Mesothelial cell of epicardium (in vitro differentiated cells): ENCODE data around the gene HSBP1L1. TPM values are rescaled to one million over a fixed set of nuclear protein-coding genes. Genes with fewer than 3 reads are reported as not detected.

Experiments used
- DNase-seq, 2 experiments: peaks; one replicate each; pipeline ENCODE4 v3.0.0; 2021; ENCODE audit warnings: low spot score in 2 of 2; ENCODE audit not compliant: unreplicated experiment in 2 of 2
- H3K27ac Mint-ChIP-seq: 2 replicates; pipeline ENCODE4 v1.8.0; 2021; ENCODE audit warnings: mixed read lengths
- H3K27me3 Mint-ChIP-seq: 2 replicates; pipeline ENCODE4 v1.8.0; 2021; ENCODE audit warnings: low read depth, mixed read lengths
- H3K36me3 Mint-ChIP-seq: 2 replicates; pipeline ENCODE4 v1.8.0; 2021; ENCODE audit warnings: mixed read lengths
- H3K4me1 Mint-ChIP-seq: 2 replicates; pipeline ENCODE4 v1.8.0; 2021; ENCODE audit warnings: mixed read lengths
- H3K4me3 Mint-ChIP-seq: 2 replicates; pipeline ENCODE4 v1.8.0; 2021; ENCODE audit warnings: mild to moderate bottlenecking, moderate library complexity, mixed read lengths
- H3K9me3 Mint-ChIP-seq: 2 replicates; pipeline ENCODE4 v1.8.0; 2021; ENCODE audit warnings: mixed read lengths
- total RNA-seq: library from RNA; stranded (reverse); gene quantifications from 3 replicates; pipeline ENCODE4 v1.2.1, GENCODE V29; 2021
- TF ChIP-seq, protein P1 (sequence below): fragments of 200-600 bp; sonication (generic); IDR thresholded peaks from one replicate; pipeline ENCODE4 v1.5.0; 2021; ENCODE audit warnings: antibody characterized with exemption; ENCODE audit not compliant: unreplicated experiment

Gene HSBP1L1
- total RNA-seq, 1 donor from 2014 or later, result 35.4 TPM

DNA sequence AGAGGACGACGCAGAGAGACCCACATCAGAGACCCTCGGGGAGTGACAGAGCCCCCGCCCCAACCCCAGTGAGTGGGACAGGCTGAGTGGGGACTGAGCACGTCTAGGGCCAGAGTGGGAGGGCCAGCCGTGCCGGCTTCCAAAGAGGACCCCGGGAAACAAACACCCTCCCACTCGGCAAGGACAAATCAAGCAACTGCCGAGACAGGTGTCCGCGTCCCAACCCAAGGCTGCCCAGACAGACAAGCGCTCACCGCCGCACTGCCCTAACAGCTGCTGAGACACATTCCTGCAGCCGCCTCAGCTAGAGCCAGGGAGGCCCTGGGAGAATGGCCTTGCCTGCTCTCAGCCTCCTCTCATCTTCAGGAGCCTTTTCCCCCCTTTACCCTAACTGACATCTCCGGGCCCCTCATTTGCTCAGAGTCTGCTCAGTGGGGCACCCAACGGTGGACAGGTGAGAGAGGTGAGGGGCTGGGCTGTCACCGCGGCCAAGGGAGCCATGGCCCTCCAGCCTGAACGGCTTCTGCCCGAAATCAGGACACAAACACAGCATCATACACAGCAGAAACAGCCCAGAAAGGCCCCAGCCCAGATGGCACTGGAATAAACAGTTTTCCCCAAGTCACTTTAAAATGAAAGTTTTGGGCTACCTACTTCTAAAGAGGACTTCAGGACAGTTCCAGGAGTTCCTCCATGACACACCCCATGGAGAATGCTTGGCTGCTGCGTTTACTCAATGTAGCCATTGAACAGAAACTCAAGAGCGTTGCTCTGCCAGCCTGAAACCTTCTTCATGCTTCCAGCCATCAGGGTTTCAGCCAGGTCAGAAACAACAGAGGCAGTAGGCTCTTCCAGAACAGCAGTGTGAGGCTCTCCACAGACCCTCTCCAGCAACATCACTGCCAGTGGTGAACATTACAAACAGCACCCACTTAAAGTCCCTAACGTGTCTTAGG is 36.6 kb upstream of the HSBP1L1 start:
- DNase-seq, result no peak
- H3K36me3 Mint-ChIP-seq, result peaks cover 67% of the 10 kb centered on the region
- H3K4me1 Mint-ChIP-seq, result no peaks in the 10 kb centered on the region
- TF ChIP-seq, protein P1, sequence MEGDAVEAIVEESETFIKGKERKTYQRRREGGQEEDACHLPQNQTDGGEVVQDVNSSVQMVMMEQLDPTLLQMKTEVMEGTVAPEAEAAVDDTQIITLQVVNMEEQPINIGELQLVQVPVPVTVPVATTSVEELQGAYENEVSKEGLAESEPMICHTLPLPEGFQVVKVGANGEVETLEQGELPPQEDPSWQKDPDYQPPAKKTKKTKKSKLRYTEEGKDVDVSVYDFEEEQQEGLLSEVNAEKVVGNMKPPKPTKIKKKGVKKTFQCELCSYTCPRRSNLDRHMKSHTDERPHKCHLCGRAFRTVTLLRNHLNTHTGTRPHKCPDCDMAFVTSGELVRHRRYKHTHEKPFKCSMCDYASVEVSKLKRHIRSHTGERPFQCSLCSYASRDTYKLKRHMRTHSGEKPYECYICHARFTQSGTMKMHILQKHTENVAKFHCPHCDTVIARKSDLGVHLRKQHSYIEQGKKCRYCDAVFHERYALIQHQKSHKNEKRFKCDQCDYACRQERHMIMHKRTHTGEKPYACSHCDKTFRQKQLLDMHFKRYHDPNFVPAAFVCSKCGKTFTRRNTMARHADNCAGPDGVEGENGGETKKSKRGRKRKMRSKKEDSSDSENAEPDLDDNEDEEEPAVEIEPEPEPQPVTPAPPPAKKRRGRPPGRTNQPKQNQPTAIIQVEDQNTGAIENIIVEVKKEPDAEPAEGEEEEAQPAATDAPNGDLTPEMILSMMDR, result no peak
- H3K4me3 Mint-ChIP-seq, result no peak overlapping the region
- H3K9me3 Mint-ChIP-seq, result peaks cover 39% of the 10 kb centered on the region
- no peaks in the 10 kb centered on the region for H3K27me3 Mint-ChIP-seq
- H3K27ac Mint-ChIP-seq, result no peak overlapping the region

DNA sequence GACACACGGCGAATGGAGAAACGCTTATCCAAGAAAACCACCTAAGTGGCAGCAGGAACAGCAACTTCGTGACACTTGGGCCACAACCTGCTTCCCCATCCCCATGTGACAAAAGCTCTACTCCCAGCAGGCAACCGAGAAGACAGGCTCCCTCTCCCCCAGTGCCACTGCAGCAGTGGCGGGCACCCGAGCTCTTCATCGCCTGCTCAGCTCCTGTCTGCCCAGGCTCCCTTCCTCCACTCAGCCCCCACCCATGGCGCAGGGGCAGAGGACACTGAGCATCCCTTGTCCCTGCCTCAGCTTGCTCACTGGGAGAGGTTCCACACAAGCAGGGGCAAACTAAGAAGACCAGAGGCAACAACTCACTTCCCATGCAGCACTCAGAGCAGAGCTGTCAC is 35.9 kb upstream of the HSBP1L1 start:
- H3K4me1 Mint-ChIP-seq, result no peaks in the 10 kb centered on the region
- peaks cover 68% of the 10 kb centered on the region for H3K36me3 Mint-ChIP-seq
- no peaks in the 10 kb centered on the region for H3K27me3 Mint-ChIP-seq
- TF ChIP-seq, protein P1, result no peak
- peaks cover 43% of the 10 kb centered on the region for H3K9me3 Mint-ChIP-seq
- no peak overlapping the region for H3K4me3 Mint-ChIP-seq
- no peak for DNase-seq
- no peak overlapping the region for H3K27ac Mint-ChIP-seq

DNA sequence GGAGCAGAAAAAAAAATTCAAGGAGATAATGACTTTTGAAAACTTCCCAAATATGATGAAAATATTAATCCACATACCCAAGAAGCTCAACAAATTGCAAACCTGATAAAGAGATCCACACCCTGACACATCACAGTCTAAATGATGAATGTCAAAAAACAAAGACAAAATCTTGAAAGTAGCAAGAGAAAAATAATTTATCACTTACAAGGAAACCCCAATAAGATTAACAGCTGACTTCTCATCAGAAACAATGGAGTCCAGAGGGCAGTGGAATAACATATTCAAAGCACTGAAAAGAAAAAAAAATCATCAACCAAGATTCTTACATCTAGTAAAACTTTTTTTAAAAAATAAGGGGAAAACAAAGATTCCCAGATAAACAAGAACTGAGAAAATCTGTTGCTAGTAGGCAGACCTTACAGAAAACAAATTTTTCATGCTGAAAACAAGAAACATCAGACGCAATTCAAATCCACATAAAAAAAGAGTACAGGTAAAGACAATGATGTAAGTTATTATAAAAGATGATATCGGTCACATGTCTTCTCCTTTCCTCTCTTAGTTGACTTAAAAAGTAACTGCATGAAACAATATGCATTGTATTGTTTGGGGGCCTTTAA is 34.3 kb upstream of the HSBP1L1 start:
- TF ChIP-seq, protein P1, result no peak
- no peaks in the 10 kb centered on the region for H3K4me1 Mint-ChIP-seq
- peaks cover 70% of the 10 kb centered on the region for H3K36me3 Mint-ChIP-seq
- no peak overlapping the region for H3K27ac Mint-ChIP-seq
- H3K4me3 Mint-ChIP-seq, result no peak overlapping the region
- H3K27me3 Mint-ChIP-seq, result no peaks in the 10 kb centered on the region
- DNase-seq, result no peak
- peaks cover 52% of the 10 kb centered on the region for H3K9me3 Mint-ChIP-seq

DNA sequence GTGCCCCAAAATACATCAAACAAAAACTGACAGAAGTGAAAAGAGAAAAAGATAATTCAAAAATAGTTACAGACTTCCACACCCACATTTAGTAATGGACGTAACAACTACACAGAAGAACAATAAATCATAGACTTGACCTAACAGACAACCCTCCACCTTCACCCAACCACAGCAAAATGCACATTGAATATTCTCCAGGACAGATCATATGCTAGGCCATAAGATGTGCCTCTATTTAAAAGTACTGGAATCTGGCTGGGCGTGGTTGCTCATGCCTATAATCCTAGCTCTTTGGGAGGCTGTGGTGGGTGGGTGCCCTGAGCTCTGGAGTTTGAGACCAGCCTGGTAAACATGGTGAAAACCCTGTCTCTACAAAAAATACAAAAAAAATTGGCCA is 33.0 kb upstream of the HSBP1L1 start:
- Mint-ChIP-seq H3K27ac (no peak overlapping the region), H3K27me3 (no peaks in the 10 kb centered on the region), H3K9me3 (peaks cover 65% of the 10 kb centered on the region), H3K36me3 (peaks cover 76% of the 10 kb centered on the region), H3K4me1 (no peaks in the 10 kb centered on the region), H3K4me3 (no peak overlapping the region)
- TF ChIP-seq, protein P1, result no peak
- DNase-seq, result no peak

DNA sequence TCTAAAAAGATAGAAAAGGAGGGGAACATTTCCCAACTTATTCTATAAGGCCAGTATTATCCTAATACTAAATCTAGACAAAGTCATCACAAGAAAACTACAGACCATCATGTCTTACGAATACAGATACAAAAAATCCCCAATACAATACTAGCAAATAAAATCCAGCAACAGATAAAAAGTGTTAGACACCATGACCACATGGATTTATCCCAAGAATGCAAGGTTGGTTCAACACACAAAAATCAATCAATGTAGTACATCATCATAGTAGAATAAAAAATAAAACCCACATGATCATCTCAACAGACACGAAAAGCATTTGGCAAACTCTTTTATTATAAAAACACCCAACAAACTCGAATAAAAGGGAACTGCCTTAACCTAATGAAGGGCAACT is 31.5 kb upstream of the HSBP1L1 start:
- Mint-ChIP-seq H3K4me3 (no peak overlapping the region), H3K27ac (no peak overlapping the region), H3K36me3 (peaks cover 88% of the 10 kb centered on the region), H3K4me1 (no peaks in the 10 kb centered on the region), H3K27me3 (no peaks in the 10 kb centered on the region), H3K9me3 (peaks cover 74% of the 10 kb centered on the region)
- DNase-seq, result no peak
- TF ChIP-seq, protein P1, result no peak
